NT2/D1 (cell line): ENCODE measurements around the gene GPNMB.

Source experiments
- SUZ12 ChIP-seq: IDR thresholded peaks from 2 replicates; pipeline ENCODE4 v1.6.1; 2011; ENCODE audit not compliant: insufficient read length, insufficient read depth; ENCODE audit errors: extremely low read depth
- YY1 ChIP-seq: IDR thresholded peaks from 2 replicates; pipeline ENCODE4 v1.6.1; 2011; ENCODE audit not compliant: insufficient read length, insufficient read depth

DNA sequence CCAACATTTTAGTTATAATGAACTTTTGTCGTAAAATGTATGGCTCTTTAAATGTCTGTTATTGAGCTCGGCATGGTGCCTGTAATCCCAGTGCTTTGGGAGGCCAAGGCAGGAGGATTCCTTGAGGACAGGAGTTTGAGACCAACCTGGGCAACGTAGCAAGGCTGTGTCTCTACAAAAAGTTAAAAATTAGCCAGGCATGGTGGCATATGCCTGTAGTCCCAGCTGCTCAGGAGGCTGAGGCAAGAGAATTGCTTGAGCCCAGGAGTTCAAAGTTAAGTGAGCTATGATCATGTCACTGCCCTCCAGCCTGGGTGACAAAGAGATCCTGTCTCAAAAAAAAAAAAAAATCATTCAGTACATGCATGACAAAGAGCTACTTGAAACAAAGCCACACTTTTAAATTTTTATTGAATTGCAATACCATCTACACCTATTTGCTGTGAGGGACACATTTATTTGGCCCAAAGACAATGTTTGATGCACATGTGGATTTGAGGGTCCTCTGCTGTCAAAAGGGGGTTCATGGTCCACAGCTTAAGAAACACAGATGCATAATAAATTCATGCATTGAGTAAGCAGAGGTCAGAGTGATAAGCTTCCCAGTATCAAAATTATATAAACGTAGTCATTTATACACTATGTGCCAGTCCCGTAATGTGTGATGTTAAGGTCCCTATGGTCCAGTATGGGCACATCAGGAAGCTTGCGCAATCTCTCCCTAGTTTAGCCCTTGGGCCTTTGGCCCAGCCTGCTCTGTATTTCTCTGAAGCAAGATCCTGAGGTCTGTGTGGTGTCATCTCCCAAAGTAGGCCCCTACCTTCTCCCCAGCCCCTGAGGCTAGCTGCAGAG, 48.2 kb downstream of the GPNMB start:
- TF ChIP-seq SUZ12 (no peak), YY1 (no peak)
